GM18870 (cell line): Measurements from ENCODE around the gene RNF187.
"Not testable (repeated sequence)": the region's sequence is repeated elsewhere in the genome, so short reads cannot be mapped to it uniquely, and the experiment has no call there.

Source experiments
- ATAC-seq: cut with Tn5 transposase; IDR thresholded peaks from one replicate; pipeline ENCODE4 v1.9.1; 2021; ENCODE audit warnings: moderate library complexity; ENCODE audit not compliant: unreplicated experiment

The RNF187 gene

GRCh38 chr1:228459091-228459993 is 27.8 kb upstream of the RNF187 start:
- no peak for ATAC-seq

DNA sequence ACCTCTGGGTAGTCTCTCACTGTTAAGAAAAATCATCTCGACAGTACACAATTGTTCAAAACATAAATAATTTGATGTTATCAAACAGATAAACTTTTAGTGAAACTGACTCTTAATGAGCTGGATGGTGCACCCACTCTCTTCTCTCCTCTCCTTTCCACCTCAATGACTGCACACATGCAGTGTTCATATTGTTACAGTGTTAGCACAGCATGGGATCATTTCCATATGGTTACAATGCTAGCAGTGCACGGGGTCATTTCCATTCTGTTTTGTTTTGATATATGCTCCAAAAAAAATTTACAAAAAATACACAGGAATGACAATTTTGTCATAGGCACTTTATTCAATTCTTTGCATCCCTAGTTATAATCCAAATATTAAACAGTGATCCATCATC is 26.4 kb upstream of the RNF187 start:
- ATAC-seq, result no peak

DNA sequence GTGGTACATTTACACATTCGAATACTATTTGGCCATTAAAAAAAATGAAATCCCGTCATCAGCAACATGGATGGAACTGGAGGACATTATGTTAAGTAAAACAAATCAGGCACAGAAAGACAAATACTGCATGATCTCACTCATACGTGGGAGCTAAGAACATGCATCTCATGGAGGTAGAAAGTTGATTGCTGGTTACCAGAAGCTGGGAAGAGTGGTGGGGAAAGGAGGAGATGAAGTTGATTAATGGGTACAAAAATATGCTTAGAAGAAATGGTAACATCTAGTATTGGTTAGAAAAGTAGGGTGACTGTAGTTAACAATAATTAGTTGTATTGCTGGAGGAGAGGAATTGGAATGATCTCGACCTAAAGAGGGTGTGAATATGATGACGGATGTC is 24.6 kb upstream of the RNF187 start:
- ATAC-seq, result no peak

DNA sequence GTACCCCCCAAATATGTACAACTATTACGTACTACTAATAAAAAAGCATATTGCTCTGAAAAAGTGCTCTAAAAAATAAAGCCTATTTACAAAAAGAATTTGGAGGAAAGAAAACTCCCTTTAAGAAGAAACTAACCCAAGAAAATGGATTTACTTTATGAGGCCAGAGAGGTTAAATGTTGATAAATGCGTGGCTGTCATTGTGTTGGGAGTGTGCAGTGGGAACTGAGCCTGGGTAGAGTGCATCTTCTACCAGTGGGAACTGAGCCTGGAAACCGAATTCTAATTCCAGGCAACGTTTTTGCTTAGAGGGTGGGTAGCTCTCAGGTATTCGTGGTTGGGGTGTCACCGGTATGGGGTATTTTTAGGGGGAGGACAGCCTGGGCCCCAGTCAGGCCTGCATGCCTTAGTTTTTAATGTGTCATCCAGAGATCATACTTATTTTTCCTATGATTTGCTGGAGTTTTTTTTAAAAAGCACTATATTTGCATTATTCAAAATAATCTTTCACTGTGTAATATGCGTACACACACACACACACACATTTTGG is 24.1 kb upstream of the RNF187 start:
- no peak for ATAC-seq

DNA sequence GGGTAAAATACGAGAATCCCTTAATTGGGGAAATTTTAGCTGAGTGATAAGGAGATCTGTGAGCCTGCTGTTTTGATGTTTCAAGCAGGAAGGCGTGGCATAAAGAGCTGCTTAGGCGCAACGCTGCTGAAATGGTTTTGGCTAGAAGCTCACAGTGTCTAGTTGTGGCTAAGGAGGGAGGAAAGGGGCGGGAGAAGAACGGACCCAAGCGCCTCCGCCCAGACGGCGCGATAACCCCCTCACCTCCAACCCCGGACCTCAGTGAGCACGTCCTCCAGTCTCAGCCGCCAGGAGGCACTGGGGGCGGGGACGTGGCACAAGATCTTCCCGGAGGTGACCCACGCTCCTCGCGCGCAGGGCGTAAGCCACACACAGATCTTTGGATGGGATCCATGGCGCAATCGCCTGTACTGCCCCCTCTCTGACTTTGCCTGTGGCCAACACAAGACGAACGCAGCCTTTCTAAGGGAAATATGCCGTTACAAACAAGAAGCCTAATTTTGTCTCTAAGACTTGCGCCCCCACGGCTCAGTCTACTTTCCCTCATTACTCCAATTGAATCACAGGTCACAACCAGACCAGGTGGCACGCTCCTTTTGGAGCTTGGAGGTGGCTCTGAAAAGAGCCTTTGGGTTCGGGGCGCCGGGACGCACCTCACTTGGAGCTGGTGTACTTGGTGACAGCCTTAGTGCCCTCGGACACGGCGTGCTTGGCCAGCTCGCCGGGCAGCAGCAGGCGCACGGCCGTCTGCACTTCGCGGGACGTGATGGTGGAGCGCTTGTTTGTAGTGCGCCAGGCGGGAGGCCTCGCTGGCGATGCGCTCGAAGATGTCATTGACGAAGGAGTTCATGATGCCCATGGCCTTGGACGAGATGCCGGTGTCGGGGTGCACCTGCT is 23.4 kb upstream of the RNF187 start:
- no peak for ATAC-seq

GRCh38 chr1:228464487-228464983 is 22.6 kb upstream of the RNF187 start:
- ATAC-seq, result peak; percentile 88

DNA sequence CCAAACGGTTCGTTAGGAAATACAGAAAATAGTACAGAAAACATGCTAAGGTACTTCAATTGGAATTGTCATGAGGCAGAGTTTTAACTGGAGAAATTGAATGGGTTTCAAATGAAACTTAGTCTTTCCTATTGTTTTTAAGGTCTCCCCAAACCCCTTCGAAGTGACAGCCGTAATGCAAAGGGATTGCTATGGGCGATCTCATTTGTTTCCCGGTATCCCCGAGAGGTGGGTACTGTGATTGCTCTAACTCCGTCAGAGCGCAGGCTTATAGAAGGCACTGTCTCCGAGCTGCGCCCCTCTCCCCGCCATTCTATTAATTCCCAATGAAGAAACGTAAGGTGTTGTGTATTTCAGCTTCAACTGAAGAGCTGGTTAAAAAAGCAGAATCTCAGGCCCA is 22.0 kb upstream of the RNF187 start:
- ATAC-seq, result no peak

GRCh38 chr1:228465571-228466146 is 21.5 kb upstream of the RNF187 start:
- ATAC-seq, result no peak

DNA sequence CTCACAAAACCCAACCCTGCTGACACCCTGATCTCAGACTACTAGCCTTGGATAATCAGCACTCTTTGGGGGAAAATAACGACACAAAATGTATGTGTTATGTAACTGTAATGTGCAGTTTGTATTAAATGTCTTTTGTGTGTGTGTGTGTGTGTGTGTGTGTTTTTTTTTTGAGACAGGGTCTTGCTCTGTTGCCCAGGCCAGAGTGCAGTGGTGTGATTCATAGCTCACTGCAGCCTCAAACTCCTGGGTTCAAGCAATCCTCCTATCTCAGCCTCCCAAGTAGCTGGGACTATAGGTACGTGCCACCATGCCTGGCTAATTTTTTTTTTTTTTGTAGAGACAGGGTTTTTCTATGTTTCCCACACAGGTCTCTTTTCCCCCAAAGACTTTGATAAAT is 19.0 kb upstream of the RNF187 start:
- not testable (repeated sequence) for ATAC-seq

DNA sequence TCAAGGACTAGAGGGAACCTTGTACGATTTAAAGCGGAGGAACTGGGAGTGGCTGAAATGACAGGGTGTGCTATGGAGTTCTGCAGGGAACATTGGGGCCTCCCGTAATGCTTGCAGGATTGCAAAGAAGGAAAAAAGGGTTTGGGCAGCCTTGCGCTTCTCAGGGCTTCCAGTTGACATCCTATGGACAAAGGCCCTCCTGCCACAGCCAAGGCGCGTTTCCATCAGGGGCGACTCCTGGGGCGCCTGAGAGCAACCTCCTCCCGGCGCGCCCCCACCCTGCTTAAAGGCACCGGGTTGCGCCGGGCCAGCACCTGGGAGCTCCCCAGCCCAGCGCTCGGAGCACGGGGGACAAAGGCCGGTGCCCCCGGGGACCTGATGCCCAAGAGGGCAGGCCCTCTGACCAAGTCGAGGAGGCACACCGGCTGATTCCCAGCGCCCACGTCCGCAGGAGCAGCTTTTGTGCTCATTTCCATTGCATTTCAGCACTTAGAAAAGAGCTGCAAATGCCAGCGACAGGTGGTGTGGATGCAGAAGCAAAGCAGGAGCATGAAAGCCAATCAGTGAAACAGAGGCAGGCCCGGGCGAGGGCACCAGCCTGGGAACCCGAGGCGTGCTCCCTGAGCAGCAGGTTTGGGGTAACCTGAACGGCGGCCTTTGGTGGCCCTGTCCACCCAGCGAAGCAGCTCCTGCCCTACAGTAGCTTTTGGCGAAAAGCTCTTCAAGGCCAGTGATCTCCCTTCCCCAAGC is 17.6 kb upstream of the RNF187 start:
- no peak for ATAC-seq

- no peak for ATAC-seq
Observed at GRCh38 chr1:228471154-228471761, 15.9 kb upstream of the RNF187 start.

- ATAC-seq, result no peak
Observed at GRCh38 chr1:228471762-228472398, 15.3 kb upstream of the RNF187 start.

DNA sequence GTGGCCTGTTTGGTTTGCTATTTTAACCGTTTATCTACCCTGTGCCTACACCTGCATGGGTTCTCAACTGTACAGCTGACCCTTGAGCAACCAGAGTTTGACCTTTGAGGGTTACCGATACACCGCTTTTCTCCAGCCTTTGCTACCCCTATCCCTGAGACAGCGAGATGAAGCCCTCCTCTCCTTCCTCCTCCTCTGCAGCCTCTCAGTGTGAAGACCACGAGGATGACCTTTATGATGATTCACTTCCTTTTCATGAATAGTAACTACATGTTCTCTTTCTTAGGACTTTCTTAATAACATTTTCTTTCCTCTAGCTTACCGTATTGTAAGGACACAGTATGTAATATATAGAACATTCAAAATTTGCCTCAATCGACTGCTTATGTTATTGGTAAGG is 14.5 kb upstream of the RNF187 start:
- no peak for ATAC-seq

GRCh38 chr1:228474507-228474906 is 12.7 kb upstream of the RNF187 start:
- ATAC-seq, result no peak

DNA sequence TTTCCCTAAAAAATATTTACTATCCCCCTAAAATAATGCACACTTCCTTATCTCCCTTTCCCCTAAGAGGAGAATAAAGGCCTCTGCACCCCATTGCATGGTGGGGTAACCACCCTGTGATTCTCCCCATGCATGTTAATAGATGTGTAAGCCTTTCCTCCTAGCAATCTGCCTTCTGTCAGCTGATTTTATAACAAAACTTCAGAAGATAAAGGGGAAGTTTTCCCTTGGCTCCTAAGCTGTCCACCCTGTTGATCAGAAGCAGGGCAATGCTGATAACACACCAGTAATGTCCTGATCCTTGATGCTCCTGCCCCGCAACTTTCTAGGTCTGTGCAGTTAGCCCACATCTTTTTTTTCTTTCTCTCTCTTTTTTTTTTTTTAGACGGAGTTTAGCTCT is 11.4 kb upstream of the RNF187 start:
- ATAC-seq, result no peak

- ATAC-seq, result no peak
Observed at GRCh38 chr1:228477263-228477662, 9.9 kb upstream of the RNF187 start.

DNA sequence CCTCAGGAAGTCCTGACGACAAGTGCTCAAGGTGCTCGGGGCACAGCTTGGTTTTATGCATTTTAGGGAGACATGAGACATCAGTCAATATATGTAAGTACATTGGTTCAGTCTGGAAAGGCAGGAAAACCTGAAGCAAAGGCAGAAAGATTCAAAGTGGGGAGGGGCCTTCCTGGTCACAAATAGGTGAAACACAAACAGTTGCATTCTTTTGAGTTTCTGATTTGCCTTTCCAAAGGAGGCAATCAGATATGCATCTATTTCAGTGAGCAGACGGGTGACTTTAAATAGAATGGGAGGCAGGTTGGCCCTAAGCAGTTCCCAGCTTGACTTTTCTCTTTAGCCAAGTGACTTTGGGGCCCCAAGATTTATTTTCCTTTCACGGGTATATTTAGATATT is 8.9 kb upstream of the RNF187 start:
- no peak for ATAC-seq

DNA sequence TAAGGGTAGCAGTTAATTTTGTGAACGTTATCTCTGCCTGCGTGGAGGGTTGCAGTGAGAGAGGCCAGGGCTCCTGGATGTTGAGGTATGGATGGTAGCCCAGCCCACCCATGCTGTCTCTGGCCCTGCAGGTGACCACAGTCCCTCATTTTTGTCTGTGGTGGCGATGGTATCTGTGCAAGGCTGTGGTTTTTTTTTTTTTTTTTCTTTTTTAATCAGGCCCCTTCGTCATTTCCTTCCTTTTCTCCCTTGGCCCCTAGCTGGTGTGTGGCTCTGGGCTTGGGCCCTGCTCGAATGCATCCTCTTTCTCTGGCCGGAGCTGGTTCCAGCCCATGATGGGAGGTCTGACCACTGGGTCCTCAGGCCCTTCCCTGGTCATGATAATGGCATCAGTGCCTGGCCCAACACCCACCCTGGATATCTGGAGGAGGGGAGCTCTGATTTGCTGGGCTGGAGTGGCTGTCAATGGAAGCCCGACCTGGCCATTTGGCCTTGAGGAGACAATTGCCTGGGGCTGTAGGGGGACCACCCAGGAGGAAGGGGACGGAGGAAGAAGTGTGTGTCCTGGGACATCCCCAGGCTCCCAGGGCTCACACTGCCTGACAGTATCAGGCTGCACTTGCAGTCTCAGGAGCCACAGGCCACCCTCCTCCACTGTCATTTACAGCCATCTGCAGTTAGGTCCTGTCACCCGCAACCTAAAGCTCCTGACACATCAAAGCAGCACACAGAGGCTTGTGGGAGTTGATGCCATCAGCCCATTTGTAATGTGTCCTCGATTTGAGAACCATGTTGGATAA is 8.1 kb upstream of the RNF187 start:
- no peak for ATAC-seq

- ATAC-seq, result no peak
Observed at GRCh38 chr1:228483789-228484188, 3.4 kb upstream of the RNF187 start.
